GM10266 (cell line): ENCODE data around the gene SMIM13.

Source experiments
- DNase-seq: peaks from one replicate; pipeline ENCODE4 v3.0.0; 2012; ENCODE audit errors: extremely low spot score
- CTCF ChIP-seq: IDR thresholded peaks from 2 replicates; pipeline ENCODE4 v1.5.1; 2012; ENCODE audit warnings: mild to moderate bottlenecking, low read depth; ENCODE audit not compliant: control insufficient read depth, insufficient read depth; ENCODE audit errors: missing control alignments

SMIM13 gene

GRCh38 chr6:11093626-11094410 lies at the start of gene SMIM13:
TSS of gene SMIM13 (plus strand) at chr6:11093834. CDS start at chr6:11094314, 480 bp downstream.
- DNase-seq, result peak; percentile 99
- TF ChIP-seq CTCF, result peak; percentile 78

- peak; percentile 65 for TF ChIP-seq CTCF
These were observed 49.5 kb upstream of the SMIM13 start, which contains the start of gene ELOVL2 for GRCh38 chr6:11043961-11044711. TSS of gene ELOVL2 (minus strand) at chr6:11044305. CDS start at chr6:11044230, 75 bp downstream.

GRCh38 chr6:11044712-11045167 lies 48.9 kb upstream of the SMIM13 start:
- TF ChIP-seq CTCF, result no peak
- DNase-seq, result no peak

More at GRCh38 chr6:11043961-11044711, 49.5 kb upstream of the SMIM13 start, which contains the start of gene ELOVL2:
- DNase-seq, result peak; percentile 64

- DNase-seq, result no peak
These were observed 42.9 kb upstream of the SMIM13 start for GRCh38 chr6:11050731-11051130.

GRCh38 chr6:11053307-11053706 lies 40.3 kb upstream of the SMIM13 start:
- no peak for DNase-seq
- no peak for TF ChIP-seq CTCF

More at GRCh38 chr6:11050731-11051130, 42.9 kb upstream of the SMIM13 start:
- TF ChIP-seq CTCF, result no peak

GRCh38 chr6:11054722-11055121 lies 38.9 kb upstream of the SMIM13 start:
- DNase-seq, result no peak
- TF ChIP-seq CTCF, result no peak
